Neutrophil (primary cell): ENCODE measurements around the gene KRT7.

ENCODE experiments used
- H3K27ac ChIP-seq: fragments of 200-600 bp; sonication (generic); 2 replicates; pipeline ENCODE4 v1.5.1; 2016; ENCODE audit warnings: mild to moderate bottlenecking, moderate library complexity
- H3K27me3 ChIP-seq: fragments of 200-600 bp; sonication (generic); 2 replicates; pipeline ENCODE4 v1.6.0; 2016; ENCODE audit warnings: mild to moderate bottlenecking
- H3K36me3 ChIP-seq: fragments of 200-600 bp; sonication (generic); 2 replicates; pipeline ENCODE4 v1.5.1; 2017
- H3K4me1 ChIP-seq, 2 experiments: fragments of 200-600 bp in 1 of 2; sonication (generic) in 1 of 2; 1 replicate in 1 of 2; 2 replicates in 1 of 2; pipeline versions ENCODE4 v1.5.1 to v1.6.1; 2013 to 2016; ENCODE audit warnings: low read depth in 1 of 2, low read length in 1 of 2, mild to moderate bottlenecking in 1 of 2, moderate library complexity in 1 of 2; ENCODE audit not compliant: control insufficient read depth in 1 of 2, insufficient read depth in 1 of 2
- H3K4me3 ChIP-seq, 2 experiments: fragments of 200-600 bp in 1 of 2; sonication (generic) in 1 of 2; 1 replicate in 1 of 2; 2 replicates in 1 of 2; pipeline ENCODE4 v1.5.1; 2013 to 2016; ENCODE audit warnings: low read depth in 1 of 2, low read length in 1 of 2, mild to moderate bottlenecking in 1 of 2, moderate library complexity in 1 of 2
- H3K9me3 ChIP-seq: fragments of 200-600 bp; sonication (generic); 2 replicates; pipeline ENCODE4 v1.5.1; 2016
- CTCF ChIP-seq: fragments of 200-600 bp; sonication (generic); IDR thresholded peaks from 2 replicates; pipeline ENCODE4 v1.5.1; 2016; ENCODE audit warnings: antibody characterized with exemption

The KRT7 gene

GRCh38 chr12:52209321-52209720 is 23.7 kb upstream of the KRT7 start:
- H3K27ac ChIP-seq = no peak overlapping the region

GRCh38 chr12:52210186-52210924 is 22.7 kb upstream of the KRT7 start:
- H3K4me3 ChIP-seq = no peak overlapping the region
- no peaks in the 10 kb centered on the region for H3K9me3 ChIP-seq
- H3K36me3 ChIP-seq = no peaks in the 10 kb centered on the region
- no peaks in the 10 kb centered on the region for H3K27me3 ChIP-seq
- peaks cover 0 to 6% of the 10 kb centered on the region in 2 experiments for H3K4me1 ChIP-seq
- TF ChIP-seq CTCF = no peak
- no peak overlapping the region for H3K27ac ChIP-seq

More at GRCh38 chr12:52209321-52209720, 23.7 kb upstream of the KRT7 start:
- no peak overlapping the region for H3K4me3 ChIP-seq
- no peak for TF ChIP-seq CTCF
- H3K36me3 ChIP-seq = no peaks in the 10 kb centered on the region
- no peaks in the 10 kb centered on the region for H3K27me3 ChIP-seq
- peaks cover 0 to 6% of the 10 kb centered on the region in 2 experiments for H3K4me1 ChIP-seq
- no peaks in the 10 kb centered on the region for H3K9me3 ChIP-seq

GRCh38 chr12:52210925-52211650 is 22.0 kb upstream of the KRT7 start:
- no peaks in the 10 kb centered on the region for H3K9me3 ChIP-seq
- no peak for TF ChIP-seq CTCF
- no peaks in the 10 kb centered on the region for H3K36me3 ChIP-seq
- H3K4me1 ChIP-seq = peaks cover 0 to 6% of the 10 kb centered on the region in 2 experiments
- no peak overlapping the region for H3K27ac ChIP-seq
- no peak overlapping the region for H3K4me3 ChIP-seq
- H3K27me3 ChIP-seq = no peaks in the 10 kb centered on the region

GRCh38 chr12:52211716-52212585 is 21.1 kb upstream of the KRT7 start:
- no peak overlapping the region for H3K27ac ChIP-seq
- no peaks in the 10 kb centered on the region for H3K9me3 ChIP-seq
- no peak for TF ChIP-seq CTCF
- peaks cover 0 to 6% of the 10 kb centered on the region in 2 experiments for H3K4me1 ChIP-seq
- no peaks in the 10 kb centered on the region for H3K36me3 ChIP-seq
- no peaks in the 10 kb centered on the region for H3K27me3 ChIP-seq
- H3K4me3 ChIP-seq = no peak overlapping the region

GRCh38 chr12:52212701-52213563 is 20.1 kb upstream of the KRT7 start:
- Histone ChIP-seq H3K4me1 (peaks cover 0 to 6% of the 10 kb centered on the region in 2 experiments), H3K9me3 (no peaks in the 10 kb centered on the region), H3K27me3 (no peaks in the 10 kb centered on the region), H3K27ac (no peak overlapping the region), H3K36me3 (no peaks in the 10 kb centered on the region), H3K4me3 (no peak overlapping the region)
- TF ChIP-seq CTCF = no peak
